Vagina (tissue), 2 donors: ENCODE data around the gene UCK1.

Experiments
- CTCF ChIP-seq, 3 experiments: fragments of 450-650 bp in 2 of 3; fragments of 200-600 bp in 1 of 3; sonication (generic) in 1 of 3; IDR thresholded peaks; one replicate each; pipeline ENCODE4 v1.5.1; 2017 to 2019; ENCODE audit warnings: antibody characterized with exemption in 3 of 3, mild to moderate bottlenecking in 2 of 3, moderate library complexity in 2 of 3
- POLR2A ChIP-seq, 2 donors: fragments of 450-650 bp; IDR thresholded peaks; one replicate each; pipeline ENCODE4 v1.6.1; 2017; ENCODE audit warnings: antibody characterized with exemption in 2 of 2, mild to moderate bottlenecking in 2 of 2, moderate library complexity in 2 of 2

- TF ChIP-seq POLR2A (IDR thresholded peaks at IDR 0.05) (no peak), CTCF (IDR thresholded peaks at IDR 0.05) (no peak)
These were observed 25.0 kb upstream of the UCK1 start for GRCh38 chr9:131555841-131556673.
